Prostate gland (tissue), 2 donors: ENCODE data around the gene SLC25A26.

Experiments
- POLR2A ChIP-seq: fragments of 450-650 bp; IDR thresholded peaks from one replicate; pipeline ENCODE4 v1.6.1; 2016; ENCODE audit warnings: antibody characterized with exemption, mild to moderate bottlenecking
- TF ChIP-seq, protein P1 (sequence below), 4 experiments: fragments of 200-600 bp in 2 of 4; fragments of 450-650 bp in 2 of 4; sonication (generic) in 2 of 4; IDR thresholded peaks; 1 replicate in 3 of 4; 2 replicates in 1 of 4; pipeline ENCODE4 v1.5.1; 2016 to 2019; ENCODE audit warnings: antibody characterized with exemption in 4 of 4, mild to moderate bottlenecking in 2 of 4, moderate library complexity in 2 of 4

DNA sequence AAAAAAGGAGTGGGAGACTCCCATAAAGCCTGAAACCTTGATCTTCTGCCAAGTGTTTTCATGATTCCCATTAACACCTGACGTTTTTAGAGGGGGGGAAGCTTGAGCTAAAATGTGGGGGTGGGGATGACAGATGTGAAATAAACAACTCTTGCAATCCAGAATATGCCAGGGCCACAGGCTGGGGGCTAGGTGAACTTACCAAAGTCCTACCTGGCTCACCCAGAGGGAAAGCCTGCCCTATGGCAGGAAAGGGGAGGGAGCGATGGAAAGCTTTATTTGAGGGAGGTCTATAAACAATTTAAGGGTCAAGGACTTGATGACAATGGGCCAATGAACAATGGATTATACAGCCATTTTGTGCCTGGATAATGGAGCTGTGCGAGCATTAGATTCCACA is 171.7 kb downstream of the SLC25A26 start:
- TF ChIP-seq, protein P1, sequence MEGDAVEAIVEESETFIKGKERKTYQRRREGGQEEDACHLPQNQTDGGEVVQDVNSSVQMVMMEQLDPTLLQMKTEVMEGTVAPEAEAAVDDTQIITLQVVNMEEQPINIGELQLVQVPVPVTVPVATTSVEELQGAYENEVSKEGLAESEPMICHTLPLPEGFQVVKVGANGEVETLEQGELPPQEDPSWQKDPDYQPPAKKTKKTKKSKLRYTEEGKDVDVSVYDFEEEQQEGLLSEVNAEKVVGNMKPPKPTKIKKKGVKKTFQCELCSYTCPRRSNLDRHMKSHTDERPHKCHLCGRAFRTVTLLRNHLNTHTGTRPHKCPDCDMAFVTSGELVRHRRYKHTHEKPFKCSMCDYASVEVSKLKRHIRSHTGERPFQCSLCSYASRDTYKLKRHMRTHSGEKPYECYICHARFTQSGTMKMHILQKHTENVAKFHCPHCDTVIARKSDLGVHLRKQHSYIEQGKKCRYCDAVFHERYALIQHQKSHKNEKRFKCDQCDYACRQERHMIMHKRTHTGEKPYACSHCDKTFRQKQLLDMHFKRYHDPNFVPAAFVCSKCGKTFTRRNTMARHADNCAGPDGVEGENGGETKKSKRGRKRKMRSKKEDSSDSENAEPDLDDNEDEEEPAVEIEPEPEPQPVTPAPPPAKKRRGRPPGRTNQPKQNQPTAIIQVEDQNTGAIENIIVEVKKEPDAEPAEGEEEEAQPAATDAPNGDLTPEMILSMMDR (IDR thresholded peaks at IDR 0.05) = no peak
- no peak for TF ChIP-seq POLR2A
